GM23338 (cell line): ENCODE results near the gene SPRING1. TPM values are rescaled to one million over a fixed set of nuclear protein-coding genes. Genes with fewer than 3 reads are reported as not detected.

Experiments
- ATAC-seq: fragments of 200-7000 bp; cut with Tn5 transposase; 3 replicates; pipeline ENCODE4 v1.9.1; 2020
- DNase-seq: peaks from one replicate; pipeline ENCODE4 v3.0.0-alpha.2; 2015; ENCODE audit warnings: low spot score
- H2AFZ ChIP-seq: fragments of 200-600 bp; sonication (generic); 2 replicates; pipeline ENCODE4 v1.8.0; 2016; ENCODE audit warnings: antibody characterized with exemption, mild to moderate bottlenecking, moderate library complexity
- H3F3A ChIP-seq: fragments of 200-600 bp; sonication (generic); replicated peaks from 2 replicates; pipeline ENCODE4 v1.8.0; 2017; ENCODE audit warnings: antibody characterized with exemption, mixed run types, low read depth
- H3K27ac ChIP-seq: fragments of 200-600 bp; sonication (generic); 2 replicates; pipeline ENCODE4 v1.6.1; 2016; ENCODE audit warnings: low read depth
- H3K27me3 ChIP-seq: fragments of 200-600 bp; sonication (generic); 2 replicates; pipeline ENCODE4 v1.8.0; 2016; ENCODE audit warnings: mild to moderate bottlenecking, mixed run types, moderate library complexity; ENCODE audit not compliant: insufficient read depth
- H3K36me3 ChIP-seq: fragments of 200-600 bp; sonication (generic); 2 replicates; pipeline ENCODE4 v1.8.0; 2016; ENCODE audit warnings: mild to moderate bottlenecking; ENCODE audit not compliant: insufficient read depth
- H3K4me1 ChIP-seq: fragments of 200-600 bp; sonication (generic); 2 replicates; pipeline ENCODE4 v1.8.0; 2016; ENCODE audit warnings: mild to moderate bottlenecking, moderate library complexity; ENCODE audit not compliant: insufficient read depth
- H3K4me2 ChIP-seq: fragments of 200-600 bp; sonication (generic); 2 replicates; pipeline ENCODE4 v1.7.1; 2017; ENCODE audit warnings: mixed run types
- H3K4me3 ChIP-seq: fragments of 200-600 bp; sonication (generic); 2 replicates; pipeline ENCODE4 v1.6.1; 2016; ENCODE audit warnings: mixed run types
- H3K79me2 ChIP-seq: fragments of 200-600 bp; sonication (generic); replicated peaks from 2 replicates; pipeline ENCODE4 v1.8.0; 2017; ENCODE audit warnings: mild to moderate bottlenecking; ENCODE audit not compliant: insufficient read depth
- H3K9me2 ChIP-seq: fragments of 200-600 bp; sonication (generic); 2 replicates; pipeline ENCODE4 v1.8.0; 2017; ENCODE audit not compliant: insufficient read depth
- H4K20me1 ChIP-seq: fragments of 200-600 bp; sonication (generic); replicated peaks from 2 replicates; pipeline ENCODE4 v1.8.0; 2017; ENCODE audit warnings: mild to moderate bottlenecking; ENCODE audit not compliant: insufficient read depth
- H3K27ac Mint-ChIP-seq: 2 replicates; pipeline ENCODE4 v1.8.0; 2020; ENCODE audit warnings: inconsistent platforms, mild to moderate bottlenecking, moderate library complexity, mixed read lengths
- H3K27me3 Mint-ChIP-seq: 3 replicates; pipeline ENCODE4 v1.8.0; 2022; ENCODE audit warnings: low read depth, mild to moderate bottlenecking, moderate library complexity, mixed read lengths, inconsistent platforms; ENCODE audit not compliant: insufficient read depth, poor library complexity
- H3K36me3 Mint-ChIP-seq: 3 replicates; pipeline ENCODE4 v1.8.0; 2021; ENCODE audit warnings: low read depth, mild to moderate bottlenecking, inconsistent platforms, moderate library complexity, mixed read lengths
- H3K4me1 Mint-ChIP-seq: 3 replicates; pipeline ENCODE4 v1.8.0; 2020; ENCODE audit warnings: mild to moderate bottlenecking, inconsistent platforms, mixed read lengths
- H3K4me3 Mint-ChIP-seq: 3 replicates; pipeline ENCODE4 v1.8.0; 2021; ENCODE audit warnings: moderate library complexity, mild to moderate bottlenecking, inconsistent platforms, mixed read lengths
- H3K9me3 Mint-ChIP-seq: 3 replicates; pipeline ENCODE4 v1.8.0; 2020; ENCODE audit warnings: moderate library complexity, mild to moderate bottlenecking, inconsistent platforms, mixed read lengths
- CTCF ChIP-seq, 2 experiments: fragments of 200-600 bp in 1 of 2; sonication (generic) in 1 of 2; conservative IDR thresholded peaks; 2 replicates each; pipeline versions ENCODE4 v1.5.1 to v1.6.1; 2016 to 2017; ENCODE audit warnings: antibody characterized with exemption in 2 of 2, low read depth in 2 of 2, mild to moderate bottlenecking in 2 of 2, moderate library complexity in 1 of 2
- EZH2phosphoT487 ChIP-seq: fragments of 200-600 bp; sonication (generic); IDR thresholded peaks from one replicate; pipeline ENCODE4 v1.8.1; 2018; ENCODE audit warnings: antibody characterized with exemption; ENCODE audit not compliant: unreplicated experiment
- STAT1 ChIP-seq: IDR thresholded peaks from one replicate; pipeline ENCODE4 v1.6.1; 2016; ENCODE audit warnings: antibody characterized with exemption; ENCODE audit not compliant: unreplicated experiment
- ZNF114 ChIP-seq: fragments of 250-450 bp; sonication (Bioruptor Pico); IDR thresholded peaks from 2 replicates; pipeline ENCODE4 v1.5.0; 2020; ENCODE audit warnings: mild to moderate bottlenecking, moderate library complexity
- polyA plus RNA-seq: library from polyadenylated mRNA; unstranded; fragments of >200 nt; fragmentation: Nextera tagmentation; extraction: Ambion mirVana; gene quantifications from 2 replicates; pipeline ENCODE4 v1.2.1, GENCODE V29; 2016
- total RNA-seq: library from RNA; depleted of rRNA; stranded (reverse); fragments of >200 nt; shearing (Covaris generic); gene quantifications from 2 replicates; pipeline ENCODE4 v1.2.3, GENCODE V29; 2014
- TF ChIP-seq, protein P1 (sequence below): fragments of 250-450 bp; sonication (Bioruptor Pico); IDR thresholded peaks from 2 replicates; pipeline ENCODE4 v1.5.0; 2020; ENCODE audit warnings: mild to moderate bottlenecking, moderate library complexity

The SPRING1 gene
- total and polyA plus RNA-seq, 2 experiments from 2014 or later, result 8.2 to 57.1 TPM

DNA sequence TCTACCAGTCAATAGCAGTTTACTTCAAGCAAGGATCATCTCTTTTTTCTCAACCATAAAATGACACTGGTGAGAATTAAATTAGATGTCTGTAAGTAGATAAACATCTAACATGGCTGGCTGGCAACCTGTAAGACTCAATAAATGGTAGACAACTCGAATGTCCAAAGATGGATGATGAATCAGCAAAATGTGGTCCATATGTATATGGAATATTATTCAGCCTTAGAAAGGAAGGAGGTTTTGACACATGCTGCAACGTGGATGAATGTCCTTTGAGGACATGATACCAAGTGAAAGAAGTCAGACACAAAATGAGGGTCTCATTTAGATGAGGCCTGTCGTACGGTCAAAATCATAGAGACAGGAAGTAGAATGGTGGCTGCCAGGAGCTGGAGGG lies 46.2 kb downstream of the SPRING1 start:
- no peak for DNase-seq
- TF ChIP-seq, protein P1, sequence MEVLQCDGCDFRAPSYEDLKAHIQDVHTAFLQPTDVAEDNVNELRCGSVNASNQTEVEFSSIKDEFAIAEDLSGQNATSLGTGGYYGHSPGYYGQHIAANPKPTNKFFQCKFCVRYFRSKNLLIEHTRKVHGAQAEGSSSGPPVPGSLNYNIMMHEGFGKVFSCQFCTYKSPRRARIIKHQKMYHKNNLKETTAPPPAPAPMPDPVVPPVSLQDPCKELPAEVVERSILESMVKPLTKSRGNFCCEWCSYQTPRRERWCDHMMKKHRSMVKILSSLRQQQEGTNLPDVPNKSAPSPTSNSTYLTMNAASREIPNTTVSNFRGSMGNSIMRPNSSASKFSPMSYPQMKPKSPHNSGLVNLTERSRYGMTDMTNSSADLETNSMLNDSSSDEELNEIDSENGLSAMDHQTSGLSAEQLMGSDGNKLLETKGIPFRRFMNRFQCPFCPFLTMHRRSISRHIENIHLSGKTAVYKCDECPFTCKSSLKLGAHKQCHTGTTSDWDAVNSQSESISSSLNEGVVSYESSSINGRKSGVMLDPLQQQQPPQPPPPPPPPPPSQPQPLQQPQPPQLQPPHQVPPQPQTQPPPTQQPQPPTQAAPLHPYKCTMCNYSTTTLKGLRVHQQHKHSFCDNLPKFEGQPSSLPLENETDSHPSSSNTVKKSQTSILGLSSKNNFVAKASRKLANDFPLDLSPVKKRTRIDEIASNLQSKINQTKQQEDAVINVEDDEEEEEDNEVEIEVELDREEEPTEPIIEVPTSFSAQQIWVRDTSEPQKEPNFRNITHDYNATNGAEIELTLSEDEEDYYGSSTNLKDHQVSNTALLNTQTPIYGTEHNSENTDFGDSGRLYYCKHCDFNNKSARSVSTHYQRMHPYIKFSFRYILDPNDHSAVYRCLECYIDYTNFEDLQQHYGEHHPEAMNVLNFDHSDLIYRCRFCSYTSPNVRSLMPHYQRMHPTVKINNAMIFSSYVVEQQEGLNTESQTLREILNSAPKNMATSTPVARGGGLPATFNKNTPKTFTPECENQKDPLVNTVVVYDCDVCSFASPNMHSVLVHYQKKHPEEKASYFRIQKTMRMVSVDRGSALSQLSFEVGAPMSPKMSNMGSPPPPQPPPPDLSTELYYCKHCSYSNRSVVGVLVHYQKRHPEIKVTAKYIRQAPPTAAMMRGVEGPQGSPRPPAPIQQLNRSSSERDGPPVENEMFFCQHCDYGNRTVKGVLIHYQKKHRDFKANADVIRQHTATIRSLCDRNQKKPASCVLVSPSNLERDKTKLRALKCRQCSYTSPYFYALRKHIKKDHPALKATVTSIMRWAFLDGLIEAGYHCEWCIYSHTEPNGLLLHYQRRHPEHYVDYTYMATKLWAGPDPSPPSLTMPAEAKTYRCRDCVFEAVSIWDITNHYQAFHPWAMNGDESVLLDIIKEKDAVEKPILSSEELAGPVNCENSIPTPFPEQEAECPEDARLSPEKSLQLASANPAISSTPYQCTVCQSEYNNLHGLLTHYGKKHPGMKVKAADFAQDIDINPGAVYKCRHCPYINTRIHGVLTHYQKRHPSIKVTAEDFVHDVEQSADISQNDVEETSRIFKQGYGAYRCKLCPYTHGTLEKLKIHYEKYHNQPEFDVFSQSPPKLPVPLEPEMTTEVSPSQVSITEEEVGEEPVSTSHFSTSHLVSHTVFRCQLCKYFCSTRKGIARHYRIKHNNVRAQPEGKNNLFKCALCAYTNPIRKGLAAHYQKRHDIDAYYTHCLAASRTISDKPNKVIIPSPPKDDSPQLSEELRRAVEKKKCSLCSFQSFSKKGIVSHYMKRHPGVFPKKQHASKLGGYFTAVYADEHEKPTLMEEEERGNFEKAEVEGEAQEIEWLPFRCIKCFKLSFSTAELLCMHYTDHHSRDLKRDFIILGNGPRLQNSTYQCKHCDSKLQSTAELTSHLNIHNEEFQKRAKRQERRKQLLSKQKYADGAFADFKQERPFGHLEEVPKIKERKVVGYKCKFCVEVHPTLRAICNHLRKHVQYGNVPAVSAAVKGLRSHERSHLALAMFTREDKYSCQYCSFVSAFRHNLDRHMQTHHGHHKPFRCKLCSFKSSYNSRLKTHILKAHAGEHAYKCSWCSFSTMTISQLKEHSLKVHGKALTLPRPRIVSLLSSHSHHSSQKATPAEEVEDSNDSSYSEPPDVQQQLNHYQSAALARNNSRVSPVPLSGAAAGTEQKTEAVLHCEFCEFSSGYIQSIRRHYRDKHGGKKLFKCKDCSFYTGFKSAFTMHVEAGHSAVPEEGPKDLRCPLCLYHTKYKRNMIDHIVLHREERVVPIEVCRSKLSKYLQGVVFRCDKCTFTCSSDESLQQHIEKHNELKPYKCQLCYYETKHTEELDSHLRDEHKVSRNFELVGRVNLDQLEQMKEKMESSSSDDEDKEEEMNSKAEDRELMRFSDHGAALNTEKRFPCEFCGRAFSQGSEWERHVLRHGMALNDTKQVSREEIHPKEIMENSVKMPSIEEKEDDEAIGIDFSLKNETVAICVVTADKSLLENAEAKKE, result no peak
- no peak for TF ChIP-seq ZNF114
- TF ChIP-seq EZH2phosphoT487, result no peak
- no peak for TF ChIP-seq STAT1
- no peak for TF ChIP-seq CTCF (conservative IDR thresholded peaks at IDR 0.05; ENCODE audit: low read depth in 2 of 2)

More for the DNA sequence above, 46.2 kb downstream of the SPRING1 start:
- peaks cover 26% of the 10 kb centered on the region for H3K4me1 Mint-ChIP-seq
- H3F3A ChIP-seq, result no peaks in the 10 kb centered on the region
- H3K4me3 ChIP-seq, result no peak overlapping the region
- H3K4me3 Mint-ChIP-seq, result no peak overlapping the region
- no peak overlapping the region for H2AFZ ChIP-seq
- H3K27ac ChIP-seq, result no peak overlapping the region
- H3K27me3 ChIP-seq, result peaks cover 10% of the 10 kb centered on the region
- H4K20me1 ChIP-seq, result no peaks in the 10 kb centered on the region
- H3K9me3 Mint-ChIP-seq, result peaks cover 8% of the 10 kb centered on the region; the same call in 1 of the 3 replicates
- H3K4me2 ChIP-seq, result no peak overlapping the region
- no peaks in the 10 kb centered on the region; the same call in 2 of the 3 replicates for H3K36me3 Mint-ChIP-seq
- ATAC-seq, result no peak
- H3K4me1 ChIP-seq, result peaks cover 20% of the 10 kb centered on the region
- no peaks in the 10 kb centered on the region for H3K36me3 ChIP-seq
- H3K27ac Mint-ChIP-seq, result no peak overlapping the region
- H3K79me2 ChIP-seq, result no peaks in the 10 kb centered on the region
- H3K27me3 Mint-ChIP-seq, result peaks cover 27% of the 10 kb centered on the region
- H3K9me2 ChIP-seq, result no peaks in the 10 kb centered on the region
